CD8-positive, alpha-beta memory T cell (primary cell): ENCODE results near the gene YY1AP1. TPM values are rescaled to one million over a fixed set of nuclear protein-coding genes. Genes with fewer than 3 reads are reported as not detected.
"Not testable (repeated sequence)": the region's sequence is repeated elsewhere in the genome, so short reads cannot be mapped to it uniquely, and the experiment has no call there.

Experiments
- CTCF ChIA-PET: fragments of 350-600 bp; sonication (Branson Sonifier 250); formaldehyde crosslinking; loops from one replicate; lab custom pipeline; 2021; ENCODE audit warnings: antibody characterized with exemption; lab: Charles Lee
- POLR2A ChIA-PET: fragments of 350-600 bp; sonication (Branson Sonifier 250); formaldehyde crosslinking; loops from one replicate; lab custom pipeline; 2021; ENCODE audit warnings: antibody characterized with exemption; lab: Charles Lee
- DNase-seq, 5 donors: peaks; one replicate each; pipeline versions ENCODE4 v3.0.0 to v3.0.0-alpha.2; 2020 to 2022; ENCODE audit warnings: mixed read lengths in 1 of 5
- H3K27ac ChIP-seq: one replicate; pipeline ENCODE4 v1.7.0; 2013; ENCODE audit warnings: low read depth, mild to moderate bottlenecking, low read length, moderate library complexity
- H3K27me3 ChIP-seq: 2 replicates; pipeline ENCODE4 v1.7.0; 2013; ENCODE audit warnings: low read length, mild to moderate bottlenecking; ENCODE audit not compliant: insufficient read depth, poor library complexity, severe bottlenecking
- H3K36me3 ChIP-seq: 2 replicates; pipeline ENCODE4 v1.7.0; 2013; ENCODE audit warnings: mild to moderate bottlenecking, low read length, moderate library complexity; ENCODE audit not compliant: insufficient read depth
- H3K4me1 ChIP-seq: 2 replicates; pipeline ENCODE4 v1.7.0; 2013; ENCODE audit warnings: mild to moderate bottlenecking, low read length, moderate library complexity; ENCODE audit not compliant: insufficient read depth
- H3K4me3 ChIP-seq: 2 replicates; pipeline ENCODE4 v1.7.0; 2013; ENCODE audit warnings: mild to moderate bottlenecking, low read length
- H3K9me3 ChIP-seq: 2 replicates; pipeline ENCODE4 v1.7.0; 2013; ENCODE audit warnings: mild to moderate bottlenecking, low read length
- H3K27ac Mint-ChIP-seq, 8 donors: one replicate each; pipeline ENCODE4 v1.8.0; 2020 to 2021; ENCODE audit warnings: mixed read lengths in 8 of 8, mild to moderate bottlenecking in 6 of 8, inconsistent platforms in 3 of 8, moderate library complexity in 3 of 8
- H3K27me3 Mint-ChIP-seq, 2 donors: one replicate each; pipeline ENCODE4 v1.8.0; 2020 to 2021; ENCODE audit warnings: mixed read lengths in 2 of 2, mild to moderate bottlenecking in 1 of 2, moderate library complexity in 1 of 2
- H3K36me3 Mint-ChIP-seq, 3 donors: one replicate each; pipeline ENCODE4 v1.8.0; 2020 to 2021; ENCODE audit warnings: mixed read lengths in 3 of 3, inconsistent platforms in 1 of 3, mild to moderate bottlenecking in 1 of 3
- H3K4me1 Mint-ChIP-seq, 3 donors: one replicate each; pipeline ENCODE4 v1.8.0; 2020 to 2021; ENCODE audit warnings: mixed read lengths in 3 of 3, inconsistent platforms in 1 of 3, mild to moderate bottlenecking in 1 of 3
- H3K4me3 Mint-ChIP-seq, 7 donors: one replicate each; pipeline ENCODE4 v1.8.0; 2020 to 2021; ENCODE audit warnings: mixed read lengths in 7 of 7, mild to moderate bottlenecking in 6 of 7, moderate library complexity in 4 of 7, inconsistent platforms in 2 of 7
- H3K9me3 Mint-ChIP-seq, 5 donors: one replicate each; pipeline ENCODE4 v1.8.0; 2020 to 2022; ENCODE audit warnings: mixed read lengths in 5 of 5, mild to moderate bottlenecking in 3 of 5, moderate library complexity in 2 of 5, inconsistent platforms in 1 of 5
- polyA plus RNA-seq: library from polyadenylated mRNA; unstranded; fragments of 300-500 nt; fragmentation: Illumina TruSeq; gene quantifications from one replicate; pipeline ENCODE4 v1.2.3, GENCODE V29; 2021
- total RNA-seq, 2 experiments: library from RNA; stranded (reverse); gene quantifications; one replicate each; pipeline ENCODE4 v1.2.3, GENCODE V29; 2021

YY1AP1 gene
- total RNA-seq = 10 to 100 TPM; 59.1 to 62.0 TPM
- polyA plus RNA-seq = 49.7 TPM

- POLR2A ChIA-PET = no interaction called here
- no peaks in the 10 kb centered on the region for H3K27me3 Mint-ChIP-seq
- peaks cover 24% of the 10 kb centered on the region for H3K4me1 ChIP-seq
Measured at GRCh38 chr1:155688324-155689080, at the start of gene YY1AP1. YY1AP1 (minus strand) TSS chr1:155688774; CDS start chr1:155680436, 8,338 bp downstream.

GRCh38 chr1:155729031-155729898, 40.7 kb upstream of the YY1AP1 start:
- Mint-ChIP-seq H3K27ac (peak overlapping the region in 5 of 8 donors; percentile 11 to 69 (median 38)), H3K36me3 (peaks cover 0 to 63% (median 5%) of the 10 kb centered on the region in 3 donors), H3K4me3 (no peak overlapping the region), H3K4me1 (no peaks in the 10 kb centered on the region), H3K9me3 (no peaks in the 10 kb centered on the region), H3K27me3 (no peaks in the 10 kb centered on the region)
- Histone ChIP-seq H3K9me3 (no peaks in the 10 kb centered on the region), H3K4me3 (no peak overlapping the region), H3K36me3 (peaks cover 14% of the 10 kb centered on the region), H3K27ac (no peak overlapping the region), H3K27me3 (no peaks in the 10 kb centered on the region), H3K4me1 (no peaks in the 10 kb centered on the region)
- peak in 1 of 5 donors; percentile 14 for DNase-seq
- ChIA-PET CTCF (no interaction called here), POLR2A (no interaction called here)

More at GRCh38 chr1:155688324-155689080, at the start of gene YY1AP1:
- H3K27ac Mint-ChIP-seq = peak within 1 kb of the TSS; percentile 95 to 100 (median 98)
- peak; percentile 84 to 94 (median 91) for DNase-seq
- no peaks in the 10 kb centered on the region for H3K9me3 Mint-ChIP-seq
- no peaks in the 10 kb centered on the region for H3K36me3 ChIP-seq
- CTCF ChIA-PET = no interaction called here
- peak within 1 kb of the TSS; percentile 93 for H3K27ac ChIP-seq
- H3K4me1 Mint-ChIP-seq = peaks cover 64 to 78% (median 77%) of the 10 kb centered on the region in 3 donors
- H3K4me3 Mint-ChIP-seq = peak within 1 kb of the TSS; percentile 96 to 100 (median 97)
- peaks cover 15 to 48% (median 20%) of the 10 kb centered on the region in 3 donors for H3K36me3 Mint-ChIP-seq
- H3K9me3 ChIP-seq = no peaks in the 10 kb centered on the region
- H3K4me3 ChIP-seq = peak within 1 kb of the TSS; percentile 87
- no peaks in the 10 kb centered on the region for H3K27me3 ChIP-seq

- no peaks in the 10 kb centered on the region for H3K27me3 ChIP-seq
- ChIA-PET CTCF (interaction anchor here (1.2 to 2.2 kb wide), 2 partner anchors 20 to 474 kb away, joined by 3 to 6 read pairs; no protein-coding TSS in a partner anchor), POLR2A (interaction anchor here (0.6 kb wide), 1 partner anchor 77 kb away, joined by 7 read pairs; no protein-coding TSS in a partner anchor)
- DNase-seq = no peak
- no peak overlapping the region for H3K4me3 ChIP-seq
- no peak overlapping the region for H3K27ac ChIP-seq
- Mint-ChIP-seq H3K9me3 (no peaks in the 10 kb centered on the region), H3K4me1 (no peaks in the 10 kb centered on the region), H3K36me3 (peaks cover 0 to 53% (median 7%) of the 10 kb centered on the region in 3 donors), H3K4me3 (no peak overlapping the region), H3K27me3 (no peaks in the 10 kb centered on the region), H3K27ac (no peak overlapping the region)
- no peaks in the 10 kb centered on the region for H3K9me3 ChIP-seq
- no peaks in the 10 kb centered on the region for H3K4me1 ChIP-seq
- H3K36me3 ChIP-seq = peaks cover under 1% of the 10 kb centered on the region
Measured at GRCh38 chr1:155725142-155725541, 36.6 kb upstream of the YY1AP1 start.

GRCh38 chr1:155719703-155720102, 31.1 kb upstream of the YY1AP1 start:
- Histone ChIP-seq H3K4me3 (no peak overlapping the region), H3K27ac (no peak overlapping the region), H3K27me3 (no peaks in the 10 kb centered on the region), H3K4me1 (no peaks in the 10 kb centered on the region), H3K36me3 (peaks cover 8% of the 10 kb centered on the region), H3K9me3 (no peaks in the 10 kb centered on the region)
- Mint-ChIP-seq H3K4me3 (no peak overlapping the region), H3K4me1 (peaks cover 7 to 15% (median 9%) of the 10 kb centered on the region in 3 donors), H3K9me3 (no peaks in the 10 kb centered on the region), H3K36me3 (peaks cover 0 to 51% (median 14%) of the 10 kb centered on the region in 3 donors), H3K27ac (no peak overlapping the region), H3K27me3 (no peaks in the 10 kb centered on the region)
- CTCF ChIA-PET = no interaction called here
- DNase-seq = no peak
- POLR2A ChIA-PET = no interaction called here

GRCh38 chr1:155718524-155719115, 30.0 kb upstream of the YY1AP1 start:
- peaks cover 7 to 18% (median 9%) of the 10 kb centered on the region in 3 donors for H3K4me1 Mint-ChIP-seq
- H3K4me1 ChIP-seq, CTCF ChIA-PET, DNase-seq, H3K27me3 ChIP-seq, H3K27me3 Mint-ChIP-seq, POLR2A ChIA-PET, H3K27ac ChIP-seq, H3K4me3 Mint-ChIP-seq, H3K36me3 ChIP-seq, H3K4me3 ChIP-seq, H3K9me3 ChIP-seq, H3K9me3 Mint-ChIP-seq: not testable (repeated sequence)
- H3K27ac Mint-ChIP-seq = peak overlapping the region in 1 of 8 donors; percentile 38
- H3K36me3 Mint-ChIP-seq = peaks cover 0 to 54% (median 15%) of the 10 kb centered on the region in 3 donors

- peaks cover 0 to 58% (median 20%) of the 10 kb centered on the region in 3 donors for H3K36me3 Mint-ChIP-seq
- peak overlapping the region in 3 of 8 donors; percentile 17 to 72 (median 35) for H3K27ac Mint-ChIP-seq
- no peak overlapping the region for H3K4me3 Mint-ChIP-seq
- Histone ChIP-seq H3K27ac (no peak overlapping the region), H3K27me3 (no peaks in the 10 kb centered on the region), H3K36me3 (peaks cover 18% of the 10 kb centered on the region), H3K4me3 (no peak overlapping the region), H3K4me1 (no peaks in the 10 kb centered on the region), H3K9me3 (no peaks in the 10 kb centered on the region)
- CTCF ChIA-PET = no interaction called here
- POLR2A ChIA-PET = interaction anchor here (0.7 kb wide), 1 partner anchor 23 kb away, joined by 5 read pairs; no protein-coding TSS in a partner anchor
- no peak for DNase-seq
- no peaks in the 10 kb centered on the region for H3K27me3 Mint-ChIP-seq
- no peaks in the 10 kb centered on the region for H3K9me3 Mint-ChIP-seq
- H3K4me1 Mint-ChIP-seq = peaks cover 7 to 18% (median 9%) of the 10 kb centered on the region in 3 donors
Measured at GRCh38 chr1:155717041-155717440, 28.5 kb upstream of the YY1AP1 start.

GRCh38 chr1:155715777-155716176, 27.2 kb upstream of the YY1AP1 start:
- DNase-seq = no peak
- Mint-ChIP-seq H3K36me3 (peaks cover 0 to 55% (median 14%) of the 10 kb centered on the region in 3 donors), H3K27me3 (no peaks in the 10 kb centered on the region), H3K9me3 (no peaks in the 10 kb centered on the region), H3K27ac (peak overlapping the region in 4 of 8 donors; percentile 58 to 71 (median 67)), H3K4me1 (peaks cover 7 to 18% (median 9%) of the 10 kb centered on the region in 3 donors), H3K4me3 (no peak overlapping the region)
- Histone ChIP-seq H3K27ac (no peak overlapping the region), H3K9me3 (no peaks in the 10 kb centered on the region), H3K4me1 (no peaks in the 10 kb centered on the region), H3K36me3 (peaks cover 18% of the 10 kb centered on the region), H3K4me3 (no peak overlapping the region), H3K27me3 (no peaks in the 10 kb centered on the region)
- ChIA-PET POLR2A (interaction anchor here (0.6 kb wide), 1 partner anchor 326 kb away, joined by 3 read pairs; no protein-coding TSS in a partner anchor), CTCF (interaction anchor here (0.6 kb wide), 2 partner anchors 83 to 117 kb away, joined by 3 read pairs; no protein-coding TSS in a partner anchor)
